Measurements from ENCODE around the gene ZNF492. TPM values are rescaled to one million over a fixed set of nuclear protein-coding genes. Genes with fewer than 3 reads are reported as not detected.
"Not testable (repeated sequence)": the region's sequence is repeated elsewhere in the genome, so short reads cannot be mapped to it uniquely, and the experiment has no call there.

ZNF492 gene
- total RNA-seq, 2 donors from 2014 or later, result not detected

DNA sequence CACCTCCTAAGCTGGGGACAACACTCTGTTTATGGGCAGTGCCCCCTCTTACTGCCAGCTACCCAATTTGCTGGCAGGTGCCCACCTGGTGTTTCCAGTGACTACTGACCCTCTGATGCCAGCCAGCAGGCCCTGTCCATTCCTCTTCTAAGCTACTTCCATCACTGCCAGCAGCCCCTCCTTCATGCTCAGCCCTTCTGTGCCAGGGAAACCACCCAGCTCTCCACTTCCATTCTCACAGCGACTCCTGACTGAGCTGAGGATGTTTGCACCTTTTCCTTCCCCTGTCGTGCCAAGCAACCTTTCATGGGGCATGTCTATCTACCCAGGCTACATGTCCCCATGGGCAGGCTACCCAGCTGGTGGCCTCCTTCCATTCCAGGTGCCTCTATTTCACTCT lies 24.0 kb upstream of the ZNF492 start:
- H3K27me3 ChIP-seq (replicated peaks; ENCODE audit: insufficient read depth), result no peaks in the 10 kb centered on the region
- no peaks in the 10 kb centered on the region for H3K9me3 ChIP-seq
- no peaks in the 10 kb centered on the region for H3K4me1 ChIP-seq (ENCODE audit: control insufficient read depth in 1 of 2, low read depth in 2 of 2)
- no peak overlapping the region for H3K4me3 ChIP-seq
- ATAC-seq (ENCODE audit: insufficient number of reproducible peaks, low FRiP score, low read depth) (no peak), DNase-seq (ENCODE audit: low spot score) (no peak)
- no peaks in the 10 kb centered on the region for H3K36me3 ChIP-seq
- H3K27ac ChIP-seq, result no peak overlapping the region
- TF ChIP-seq, protein P1, sequence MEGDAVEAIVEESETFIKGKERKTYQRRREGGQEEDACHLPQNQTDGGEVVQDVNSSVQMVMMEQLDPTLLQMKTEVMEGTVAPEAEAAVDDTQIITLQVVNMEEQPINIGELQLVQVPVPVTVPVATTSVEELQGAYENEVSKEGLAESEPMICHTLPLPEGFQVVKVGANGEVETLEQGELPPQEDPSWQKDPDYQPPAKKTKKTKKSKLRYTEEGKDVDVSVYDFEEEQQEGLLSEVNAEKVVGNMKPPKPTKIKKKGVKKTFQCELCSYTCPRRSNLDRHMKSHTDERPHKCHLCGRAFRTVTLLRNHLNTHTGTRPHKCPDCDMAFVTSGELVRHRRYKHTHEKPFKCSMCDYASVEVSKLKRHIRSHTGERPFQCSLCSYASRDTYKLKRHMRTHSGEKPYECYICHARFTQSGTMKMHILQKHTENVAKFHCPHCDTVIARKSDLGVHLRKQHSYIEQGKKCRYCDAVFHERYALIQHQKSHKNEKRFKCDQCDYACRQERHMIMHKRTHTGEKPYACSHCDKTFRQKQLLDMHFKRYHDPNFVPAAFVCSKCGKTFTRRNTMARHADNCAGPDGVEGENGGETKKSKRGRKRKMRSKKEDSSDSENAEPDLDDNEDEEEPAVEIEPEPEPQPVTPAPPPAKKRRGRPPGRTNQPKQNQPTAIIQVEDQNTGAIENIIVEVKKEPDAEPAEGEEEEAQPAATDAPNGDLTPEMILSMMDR (IDR thresholded peaks at IDR 0.05), result no peak

DNA sequence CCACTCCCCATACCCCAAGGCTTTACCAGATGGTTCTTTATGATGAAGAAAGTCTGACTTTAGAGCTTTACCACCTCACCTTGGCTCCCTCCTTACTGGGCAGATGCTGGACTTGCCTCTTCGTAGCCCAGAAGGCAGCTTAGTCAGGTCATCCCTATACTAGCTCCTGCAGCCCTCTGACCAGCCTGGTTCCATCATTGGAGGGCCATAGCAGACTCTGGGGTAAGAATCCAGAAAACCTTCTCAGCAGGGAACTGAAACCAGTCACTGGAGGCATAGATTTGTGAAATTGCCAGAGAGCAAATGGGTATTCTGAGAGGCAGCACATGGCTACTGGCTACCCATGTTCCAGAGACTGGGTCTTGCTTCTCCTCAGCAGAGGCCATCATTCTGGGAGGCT lies 21.8 kb upstream of the ZNF492 start:
- Histone ChIP-seq H3K27ac (no peak overlapping the region), H3K27me3 (replicated peaks; ENCODE audit: insufficient read depth) (no peaks in the 10 kb centered on the region), H3K4me1 (ENCODE audit: control insufficient read depth in 1 of 2, low read depth in 2 of 2) (no peaks in the 10 kb centered on the region), H3K36me3 (no peaks in the 10 kb centered on the region), H3K9me3 (no peaks in the 10 kb centered on the region), H3K4me3 (no peak overlapping the region)
- TF ChIP-seq, protein P1 (IDR thresholded peaks at IDR 0.05), result no peak
- ATAC-seq (ENCODE audit: insufficient number of reproducible peaks, low FRiP score, low read depth) (no peak), DNase-seq (ENCODE audit: low spot score) (no peak)

DNA sequence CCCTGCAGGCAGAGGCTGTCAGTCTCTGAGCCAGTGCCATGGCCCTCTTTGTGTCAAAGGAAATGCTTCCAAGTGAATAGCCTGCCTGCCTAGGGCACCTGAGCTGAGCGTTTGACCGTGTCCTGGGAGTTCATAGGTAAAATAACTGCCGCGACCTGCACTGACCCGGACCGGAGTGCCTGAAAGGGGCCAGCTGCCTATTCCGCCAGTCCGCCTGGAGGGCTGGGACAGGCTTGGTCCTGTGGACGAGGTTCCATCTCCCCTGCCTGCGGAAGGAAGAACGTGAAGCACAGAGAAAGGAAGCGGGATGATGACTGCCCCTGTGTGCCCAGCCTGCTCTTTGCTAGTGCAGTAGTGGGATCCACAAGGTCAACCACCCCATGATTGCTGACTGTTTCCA lies 17.5 kb upstream of the ZNF492 start:
- no peaks in the 10 kb centered on the region for H3K27me3 ChIP-seq (replicated peaks; ENCODE audit: insufficient read depth)
- TF ChIP-seq, protein P1 (IDR thresholded peaks at IDR 0.05), result no peak
- DNase-seq (ENCODE audit: low spot score), result no peak
- no peak overlapping the region for H3K27ac ChIP-seq
- H3K9me3 ChIP-seq, result no peaks in the 10 kb centered on the region
- ATAC-seq (ENCODE audit: insufficient number of reproducible peaks, low FRiP score, low read depth), result no peak
- H3K4me1 ChIP-seq (ENCODE audit: control insufficient read depth in 1 of 2, low read depth in 2 of 2), result no peaks in the 10 kb centered on the region
- H3K36me3 ChIP-seq, result no peaks in the 10 kb centered on the region
- H3K4me3 ChIP-seq, result no peak overlapping the region

DNA sequence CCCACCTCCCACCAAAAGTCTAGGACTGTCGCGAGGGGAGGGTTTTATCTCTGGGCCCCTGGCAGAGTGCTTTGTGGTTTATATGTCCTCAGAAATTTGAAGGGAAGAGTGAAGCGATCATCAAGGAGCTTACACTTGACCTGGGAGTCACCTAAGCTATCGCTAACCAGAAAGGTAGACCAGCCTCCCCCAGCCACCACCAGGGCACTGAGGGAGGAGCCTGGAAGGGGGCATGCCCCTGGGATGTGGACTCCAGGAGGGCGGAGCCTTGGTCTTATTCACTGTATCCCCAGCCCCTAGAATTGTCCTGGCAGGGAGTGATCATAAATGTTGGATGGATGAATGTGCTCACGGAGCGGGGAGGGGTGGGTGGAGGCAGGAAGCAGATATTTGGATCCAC lies 16.9 kb upstream of the ZNF492 start:
- not testable (repeated sequence) for H3K27me3 ChIP-seq (replicated peaks; ENCODE audit: insufficient read depth); H3K27ac ChIP-seq; H3K4me1 ChIP-seq (ENCODE audit: control insufficient read depth in 1 of 2, low read depth in 2 of 2); H3K9me3 ChIP-seq; H3K36me3 ChIP-seq; H3K4me3 ChIP-seq; DNase-seq (ENCODE audit: low spot score); ATAC-seq (ENCODE audit: insufficient number of reproducible peaks, low FRiP score, low read depth)

DNA sequence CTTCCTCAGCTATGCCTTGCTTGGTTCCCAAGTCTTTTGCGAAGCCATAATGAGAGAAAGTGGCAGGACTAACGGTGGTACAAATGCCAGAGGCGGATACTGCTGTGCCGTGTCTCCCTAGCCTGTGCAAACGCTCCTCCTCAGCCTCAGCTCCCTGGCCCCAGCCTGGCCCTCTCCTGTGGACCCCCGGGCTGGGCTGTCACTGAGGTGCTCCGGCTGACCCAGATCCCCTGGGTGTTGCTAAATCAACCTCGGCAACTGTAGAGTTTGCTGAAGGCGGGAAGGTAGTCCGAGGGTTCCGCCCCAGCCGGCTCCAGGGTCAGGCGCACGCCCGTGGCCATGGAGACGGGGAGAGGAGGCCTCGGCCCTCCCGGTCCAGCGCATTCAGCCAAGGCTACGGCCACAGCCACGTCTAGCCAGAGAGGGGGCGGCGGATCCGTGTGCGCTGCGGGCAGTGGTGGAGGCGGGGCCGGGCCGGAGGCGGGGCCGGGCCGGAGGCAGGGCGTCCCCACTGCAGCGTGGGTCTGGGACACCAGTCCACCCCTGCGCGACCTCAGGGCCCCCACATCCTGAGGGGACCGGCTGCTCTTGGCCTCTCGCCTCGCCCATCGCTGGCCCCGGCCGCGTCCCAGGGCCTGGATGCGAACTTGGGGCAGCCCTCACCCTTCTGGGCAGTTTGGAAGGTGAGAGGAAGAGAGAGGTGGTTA lies 16.4 kb upstream of the ZNF492 start:
- H3K4me3 ChIP-seq, result peak overlapping the region; percentile 55
- TF ChIP-seq, protein P1 (IDR thresholded peaks at IDR 0.05), result no peak
- DNase-seq (ENCODE audit: low spot score) (no peak), ATAC-seq (ENCODE audit: insufficient number of reproducible peaks, low FRiP score, low read depth) (no peak)
- H3K27ac ChIP-seq, result no peak overlapping the region
- no peaks in the 10 kb centered on the region for H3K27me3 ChIP-seq (replicated peaks; ENCODE audit: insufficient read depth)
- no peaks in the 10 kb centered on the region for H3K4me1 ChIP-seq (ENCODE audit: control insufficient read depth in 1 of 2, low read depth in 2 of 2)
- H3K36me3 ChIP-seq, result no peaks in the 10 kb centered on the region
- H3K9me3 ChIP-seq, result no peaks in the 10 kb centered on the region

DNA sequence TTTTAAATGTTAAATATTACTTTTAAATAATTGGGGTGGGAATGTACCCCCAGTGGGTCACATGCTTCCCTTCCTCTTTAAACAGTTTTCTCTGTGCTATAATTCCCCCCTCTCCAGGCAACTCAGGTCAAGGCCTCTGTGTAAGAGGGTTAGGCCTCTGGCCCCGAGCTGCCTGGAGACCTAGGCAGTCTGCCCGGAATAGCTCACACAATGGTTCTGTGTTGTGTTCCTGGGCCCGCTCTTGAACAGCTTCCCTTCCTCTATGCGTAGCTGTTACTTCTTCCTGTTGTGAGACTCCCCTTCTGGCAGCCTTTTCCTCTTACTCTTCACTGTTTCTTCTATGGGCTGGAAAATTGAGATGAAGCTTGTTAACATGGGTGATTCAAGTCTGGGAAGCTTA lies 14.8 kb upstream of the ZNF492 start:
- H3K27me3 ChIP-seq (replicated peaks; ENCODE audit: insufficient read depth), result no peaks in the 10 kb centered on the region
- ATAC-seq (ENCODE audit: insufficient number of reproducible peaks, low FRiP score, low read depth), result no peak

More for the DNA sequence above, 14.8 kb upstream of the ZNF492 start:
- Histone ChIP-seq H3K27ac (peak overlapping the region in 1 of 2 donors; percentile 26), H3K4me1 (ENCODE audit: control insufficient read depth in 1 of 2, low read depth in 2 of 2) (no peaks in the 10 kb centered on the region), H3K36me3 (no peaks in the 10 kb centered on the region), H3K9me3 (no peaks in the 10 kb centered on the region), H3K4me3 (no peak overlapping the region)
- TF ChIP-seq, protein P1 (IDR thresholded peaks at IDR 0.05), result no peak
- DNase-seq (ENCODE audit: low spot score), result no peak

All from thoracic aorta (tissue), 2 donors.